ENCODE results near the gene CBX8. TPM values are rescaled to one million over a fixed set of nuclear protein-coding genes. Genes with fewer than 3 reads are reported as not detected.

Gene CBX8
- total and polyA plus RNA-seq, 2 of the 8 experiments (the other 6 are each of a cell fraction or from before 2014, with no cell fraction given): 0.09 to 2.1 TPM

- POLR2A ChIA-PET (ENCODE audit: partially characterized antibody): interaction anchor here (1.4 to 7.6 kb wide), 2 partner anchors 9 to 34 kb away, joined by 4 to 111 read pairs; no protein-coding TSS in a partner anchor
- Histone ChIP-seq H3K9me3 (ENCODE audit: insufficient read depth in 2 of 2, low read depth in 1 of 2, low read length in 1 of 2) (peaks cover 0 to 4% of the 10 kb centered on the region in 2 experiments; a peak in 1 of 4 replicates), H2BK20ac (ENCODE audit: low read length) (no peak overlapping the region), H2AFZ (ENCODE audit: low read length) (no peak overlapping the region), H3K4me1 (replicated peaks in 1 of 4; ENCODE audit: control insufficient read depth in 3 of 4, insufficient read depth in 4 of 4, low read length in 3 of 4) (peaks cover 0 to 20% (median 13%) of the 10 kb centered on the region in 4 experiments; a peak in 5 of 7 replicates), H3K14ac (ENCODE audit: insufficient read length) (no peak overlapping the region), H3K18ac (ENCODE audit: extremely low read depth, low read length) (peak overlapping the region; percentile 38), H3K23me2 (ENCODE audit: low read depth, low read length) (peaks cover 6% of the 10 kb centered on the region; the same call in 1 of the 2 replicates), H3K79me2 (ENCODE audit: control insufficient read depth in 1 of 2, insufficient read depth in 2 of 2, low read length in 2 of 2) (no peaks in the 10 kb centered on the region), H3K27ac (ENCODE audit: low read depth, low read length) (no peak overlapping the region), H3K23ac (ENCODE audit: insufficient read length) (no peak overlapping the region), H2BK12ac (ENCODE audit: low read depth, low read length) (no peak overlapping the region), H3K79me1 (ENCODE audit: low read depth, low read length) (no peaks in the 10 kb centered on the region), H2AK5ac (ENCODE audit: low read depth, low read length) (no peak overlapping the region), H4K20me1 (replicated peaks in 1 of 2; ENCODE audit: control insufficient read depth in 1 of 2, insufficient read depth in 2 of 2, low read length in 2 of 2) (peaks cover 6 to 8% of the 10 kb centered on the region in 2 experiments), H3K27me3 (replicated peaks in 1 of 4; ENCODE audit: control insufficient read depth in 3 of 4, extremely low read depth in 1 of 4, insufficient read depth in 3 of 4, low read length in 3 of 4) (peaks cover 51 to 59% (median 58%) of the 10 kb centered on the region in 4 experiments), H2BK15ac (ENCODE audit: low read length) (no peak overlapping the region), H3K4ac (replicated peaks; ENCODE audit: insufficient read length, low read depth, low read length) (no peak overlapping the region), H4K91ac (replicated peaks; ENCODE audit: insufficient read length, low read length) (no peak overlapping the region), H2BK120ac (replicated peaks; ENCODE audit: low read depth, low read length) (no peak overlapping the region), H3K4me2 (ENCODE audit: insufficient read depth in 1 of 2, low read depth in 2 of 2, low read length in 2 of 2) (peak overlapping the region; percentile 62 to 77; a peak in 1 of 4 replicates), H3K56ac (replicated peaks; ENCODE audit: insufficient read length, low read depth, low read length) (no peak overlapping the region), H4K5ac (ENCODE audit: insufficient read length, low read depth, low read length) (no peak overlapping the region), H3K4me3 (ENCODE audit: extremely low read depth in 1 of 4, insufficient read depth in 2 of 4, low read depth in 3 of 4, low read length in 4 of 4) (peak overlapping the region in 1 of 4 experiments; percentile 60; a peak in 1 of 8 replicates), H3K9ac (replicated peaks in 1 of 4; ENCODE audit: extremely low read depth in 1 of 4, low read depth in 3 of 4, low read length in 3 of 4) (no peak overlapping the region), H4K8ac (ENCODE audit: extremely low read depth, insufficient read depth, low read length) (no peak overlapping the region), H2BK5ac (ENCODE audit: low read depth, low read length) (no peak overlapping the region), H3K36me3 (ENCODE audit: control insufficient read depth in 2 of 4, insufficient read depth in 4 of 4, low read length in 3 of 4) (peaks cover 0 to 11% (median 0%) of the 10 kb centered on the region in 4 experiments; a peak in 1 of 8 replicates)
- 41% methylated on average over 6 of the region's 7 CpGs; no CpG with 5 or more reads in 1 of the 2 experiments for WGBS, 2 experiments (ENCODE audit: extremely low coverage in 1 of 2, insufficient coverage in 1 of 2, insufficient read length in 1 of 2, insufficient replicate concordance in 2 of 2, low coverage in 1 of 2, low lambda C conversion rate in 2 of 2, missing lambda C conversion rate in 1 of 2)
- CTCF ChIA-PET (ENCODE audit: partially characterized antibody): interaction anchor here (0.7 to 11.6 kb wide), 26 partner anchors 9 to 144 kb away, joined by 3 to 181 read pairs (median 4); no protein-coding TSS in a partner anchor
- FAIRE-seq (no peak), DNase-seq (ENCODE audit: low read depth in 1 of 2, low spot score in 2 of 2) (no peak)
- TF ChIP-seq CHD1 (IDR thresholded peaks at IDR 0.05; ENCODE audit: low read depth, low read length) (no peak), ATF2 (IDR thresholded peaks at IDR 0.05; ENCODE audit: low read length) (no peak)
Measured at GRCh38 chr17:79845601-79845949, 48.7 kb upstream of the CBX8 start.

Measured in H1 (cell line).